ENCODE data around the gene STK38.

STK38 gene

GRCh38 chr6:36488221-36488620 lies 59.1 kb downstream of the STK38 start:
- no peak for TF ChIP-seq SIN3A (IDR thresholded peaks at IDR 0.05; ENCODE audit: borderline replicate concordance, insufficient read depth, low read length)
- no peak for TF ChIP-seq REST (IDR thresholded peaks at IDR 0.05; ENCODE audit: insufficient read depth in 1 of 2, low read depth in 2 of 2, low read length in 2 of 2)
- TF ChIP-seq FOXP2 (optimal IDR thresholded peaks at IDR 0.05; ENCODE audit: borderline replicate concordance, extremely low read depth, extremely low read length, insufficient read depth) = no peak
- TF ChIP-seq TAF1 (IDR thresholded peaks at IDR 0.05; ENCODE audit: borderline replicate concordance, insufficient read depth, low read length) = no peak
- no peak for TF ChIP-seq POLR2AphosphoS5 (IDR thresholded peaks at IDR 0.05; ENCODE audit: low read depth, low read length)

- TF ChIP-seq TAF1 (IDR thresholded peaks at IDR 0.05; ENCODE audit: borderline replicate concordance, insufficient read depth, low read length) (no peak), FOXP2 (optimal IDR thresholded peaks at IDR 0.05; ENCODE audit: borderline replicate concordance, extremely low read depth, extremely low read length, insufficient read depth) (no peak), REST (IDR thresholded peaks at IDR 0.05; ENCODE audit: insufficient read depth in 1 of 2, low read depth in 2 of 2, low read length in 2 of 2) (no peak), SIN3A (IDR thresholded peaks at IDR 0.05; ENCODE audit: borderline replicate concordance, insufficient read depth, low read length) (no peak), POLR2AphosphoS5 (IDR thresholded peaks at IDR 0.05; ENCODE audit: low read depth, low read length) (no peak)
Observed at GRCh38 chr6:36487698-36488097, 59.6 kb downstream of the STK38 start.

- no peak for TF ChIP-seq TAF1 (IDR thresholded peaks at IDR 0.05; ENCODE audit: borderline replicate concordance, insufficient read depth, low read length)
- TF ChIP-seq SIN3A (IDR thresholded peaks at IDR 0.05; ENCODE audit: borderline replicate concordance, insufficient read depth, low read length) = no peak
- no peak for TF ChIP-seq REST (IDR thresholded peaks at IDR 0.05; ENCODE audit: insufficient read depth in 1 of 2, low read depth in 2 of 2, low read length in 2 of 2)
- TF ChIP-seq POLR2AphosphoS5 (IDR thresholded peaks at IDR 0.05; ENCODE audit: low read depth, low read length) = no peak
- TF ChIP-seq FOXP2 (optimal IDR thresholded peaks at IDR 0.05; ENCODE audit: borderline replicate concordance, extremely low read depth, extremely low read length, insufficient read depth) = no peak
Observed at GRCh38 chr6:36484736-36485135, 62.5 kb downstream of the STK38 start.

- no peak for TF ChIP-seq FOXP2 (optimal IDR thresholded peaks at IDR 0.05; ENCODE audit: borderline replicate concordance, extremely low read depth, extremely low read length, insufficient read depth)
- TF ChIP-seq SIN3A (IDR thresholded peaks at IDR 0.05; ENCODE audit: borderline replicate concordance, insufficient read depth, low read length) = no peak
- no peak for TF ChIP-seq REST (IDR thresholded peaks at IDR 0.05; ENCODE audit: insufficient read depth in 1 of 2, low read depth in 2 of 2, low read length in 2 of 2)
- TF ChIP-seq POLR2AphosphoS5 (IDR thresholded peaks at IDR 0.05; ENCODE audit: low read depth, low read length) = no peak
- no peak for TF ChIP-seq TAF1 (IDR thresholded peaks at IDR 0.05; ENCODE audit: borderline replicate concordance, insufficient read depth, low read length)
Observed at GRCh38 chr6:36479256-36479655, 68.0 kb downstream of the STK38 start.

GRCh38 chr6:36478051-36478526 lies 69.2 kb downstream of the STK38 start:
- TF ChIP-seq SIN3A (IDR thresholded peaks at IDR 0.05; ENCODE audit: borderline replicate concordance, insufficient read depth, low read length) (no peak), REST (IDR thresholded peaks at IDR 0.05; ENCODE audit: insufficient read depth in 1 of 2, low read depth in 2 of 2, low read length in 2 of 2) (no peak), FOXP2 (optimal IDR thresholded peaks at IDR 0.05; ENCODE audit: borderline replicate concordance, extremely low read depth, extremely low read length, insufficient read depth) (no peak), TAF1 (IDR thresholded peaks at IDR 0.05; ENCODE audit: borderline replicate concordance, insufficient read depth, low read length) (no peak), POLR2AphosphoS5 (IDR thresholded peaks at IDR 0.05; ENCODE audit: low read depth, low read length) (no peak)
